HepG2 (cell line): ENCODE data around the gene AKR1A1. TPM values are rescaled to one million over a fixed set of nuclear protein-coding genes. Genes with fewer than 3 reads are reported as not detected.

Experiments used
- CHD4 ChIP-seq: fragments of 200-600 bp; sonication (generic); IDR thresholded peaks from 2 replicates; pipeline ENCODE4 v1.7.0; 2017; ENCODE audit warnings: mild to moderate bottlenecking, low read length, borderline replicate concordance
- ESRRA ChIP-seq: sonication (generic); formaldehyde crosslinking; IDR thresholded peaks from 2 replicates; pipeline ENCODE4 v1.5.1; 2020; ENCODE audit warnings: mild to moderate bottlenecking, low read depth, missing genetic modification reagents
- FOXA3 ChIP-seq: IDR thresholded peaks from 2 replicates; pipeline ENCODE4 v1.6.1; 2016; ENCODE audit warnings: missing genetic modification reagents, missing compliant biosample characterization
- KMT2A ChIP-seq: sonication (generic); formaldehyde crosslinking; IDR thresholded peaks from 2 replicates; pipeline ENCODE4 v1.4.0; 2020; ENCODE audit warnings: missing genetic modification reagents
- NRL ChIP-seq: sonication (generic); formaldehyde crosslinking; IDR thresholded peaks from 2 replicates; pipeline ENCODE4 v1.5.0; 2020; ENCODE audit warnings: missing genetic modification reagents, mild to moderate bottlenecking, moderate library complexity, borderline replicate concordance
- RAD21 ChIP-seq: fragments of 450-650 bp; formaldehyde crosslinking; IDR thresholded peaks from 2 replicates; pipeline ENCODE4 v1.5.0; 2020; ENCODE audit warnings: mild to moderate bottlenecking
- SAFB2 ChIP-seq: sonication (generic); formaldehyde crosslinking; IDR thresholded peaks from 2 replicates; pipeline ENCODE4 v1.5.1; 2020; ENCODE audit warnings: missing genetic modification reagents, low read depth, mild to moderate bottlenecking, borderline replicate concordance
- SALL1 ChIP-seq: sonication (generic); formaldehyde crosslinking; IDR thresholded peaks from 2 replicates; pipeline ENCODE4 v1.8.0; 2022; ENCODE audit warnings: mild to moderate bottlenecking, missing genetic modification reagents
- SRSF1 ChIP-seq: fragments of 200-400 bp; formaldehyde crosslinking; optimal IDR thresholded peaks from 2 replicates; pipeline ENCODE3; 2017; ENCODE audit warnings: mild to moderate bottlenecking, low read depth, low read length, moderate library complexity
- TOPORS ChIP-seq: sonication (generic); formaldehyde crosslinking; IDR thresholded peaks from 2 replicates; pipeline ENCODE4 v1.8.0; 2023; ENCODE audit warnings: mild to moderate bottlenecking, missing genetic modification reagents
- ZFP1 ChIP-seq: IDR thresholded peaks from 2 replicates; pipeline ENCODE4 v1.6.1; 2016
- ZKSCAN1 ChIP-seq: fragments of 150-350 bp; IDR thresholded peaks from 2 replicates; pipeline ENCODE4 v1.6.1; 2014; ENCODE audit warnings: low read length
- ZNF558 ChIP-seq: sonication (generic); formaldehyde crosslinking; IDR thresholded peaks from 2 replicates; pipeline ENCODE4 v1.9.0; 2022; ENCODE audit warnings: mild to moderate bottlenecking, missing genetic modification reagents, borderline replicate concordance
- polyA plus RNA-seq, 8 experiments: library from polyadenylated mRNA; depleted of rRNA in 3 of 8; stranded (reverse) in 7 of 8; unstranded in 1 of 8; fragments of >200 nt; fragmentation: Illumina TruSeq in 4 of 8; extraction: Trizol in 4 of 8; gene quantifications; 2 replicates each; pipeline versions ENCODE4 v1.2.1 to v1.2.3, GENCODE V29; 2011 to 2016; ENCODE audit warnings: low read depth in 4 of 8, missing spikeins in 1 of 8, mixed read lengths in 1 of 8; ENCODE audit not compliant: insufficient read depth in 1 of 8
- total RNA-seq, 5 experiments: library from RNA; depleted of rRNA; stranded (reverse); fragments of >200 nt; fragmentation: Illumina TruSeq; extraction: Trizol; gene quantifications; 2 replicates each; pipeline ENCODE4 v1.2.3, GENCODE V29; 2016; ENCODE audit warnings: low read depth in 1 of 5
- TF ChIP-seq, protein P1 (sequence below): sonication (generic); formaldehyde crosslinking; IDR thresholded peaks from 2 replicates; pipeline ENCODE4 v1.9.0; 2021; ENCODE audit warnings: missing genetic modification reagents, mild to moderate bottlenecking, borderline replicate concordance
- TF ChIP-seq, protein P2 (sequence below): sonication (generic); formaldehyde crosslinking; IDR thresholded peaks from one replicate; pipeline ENCODE4 v1.5.1; 2020; ENCODE audit warnings: mild to moderate bottlenecking, missing genetic modification reagents; ENCODE audit errors: not compliant biosample characterization
- TF ChIP-seq, protein P3 (sequence below): sonication (generic); formaldehyde crosslinking; conservative IDR thresholded peaks from 2 replicates; pipeline ENCODE4 v1.4.0; 2020; ENCODE audit warnings: missing genetic modification reagents
- TF ChIP-seq, protein P4 (sequence below): IDR thresholded peaks from 2 replicates; pipeline ENCODE4 v1.6.1; 2016; ENCODE audit warnings: missing biosample characterization, missing genetic modification reagents, low read depth

The AKR1A1 gene
- total and polyA plus RNA-seq, 2 of the 13 experiments (the other 11 are each of a cell fraction or from before 2014, with no cell fraction given): 181 to 217 TPM

DNA sequence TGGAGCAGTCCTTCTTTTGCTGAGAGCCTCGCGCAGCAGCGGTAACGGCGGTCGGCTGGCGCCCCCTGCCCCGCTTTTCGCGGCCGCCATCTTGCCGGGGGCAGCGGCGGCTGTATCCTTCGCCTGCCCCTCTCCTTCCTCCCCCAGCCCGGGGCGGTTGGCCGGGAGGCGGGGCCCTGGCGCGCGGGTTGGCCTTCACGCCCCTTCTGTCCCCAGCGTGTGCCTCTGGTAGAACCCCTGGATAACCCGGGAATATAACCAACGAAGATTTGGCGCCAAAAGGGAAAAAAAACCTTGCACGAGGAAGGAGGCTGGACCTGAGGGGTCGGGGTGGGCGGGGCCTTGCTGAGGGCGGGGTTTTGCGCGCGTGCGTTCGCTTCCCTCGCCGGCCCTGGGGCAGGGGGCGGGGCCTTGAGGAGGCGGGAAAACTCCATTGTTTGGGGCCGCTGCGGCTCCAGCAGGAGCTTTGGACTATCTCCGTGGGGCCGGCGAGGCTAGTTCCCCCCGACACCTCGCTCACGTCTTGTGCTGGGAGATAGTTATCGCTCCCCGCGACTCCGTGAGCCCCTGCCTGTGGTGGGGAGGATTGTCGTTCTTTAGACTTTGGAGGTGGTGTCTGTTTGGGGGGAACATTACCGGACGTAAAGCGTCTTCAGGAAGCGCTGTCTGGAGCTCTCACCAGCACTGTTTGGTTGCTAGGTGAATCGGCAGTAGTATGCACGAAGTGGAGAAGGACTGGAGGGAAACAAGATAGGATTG is 33.9 kb downstream of the AKR1A1 start (continued):
- TF ChIP-seq, protein P1, sequence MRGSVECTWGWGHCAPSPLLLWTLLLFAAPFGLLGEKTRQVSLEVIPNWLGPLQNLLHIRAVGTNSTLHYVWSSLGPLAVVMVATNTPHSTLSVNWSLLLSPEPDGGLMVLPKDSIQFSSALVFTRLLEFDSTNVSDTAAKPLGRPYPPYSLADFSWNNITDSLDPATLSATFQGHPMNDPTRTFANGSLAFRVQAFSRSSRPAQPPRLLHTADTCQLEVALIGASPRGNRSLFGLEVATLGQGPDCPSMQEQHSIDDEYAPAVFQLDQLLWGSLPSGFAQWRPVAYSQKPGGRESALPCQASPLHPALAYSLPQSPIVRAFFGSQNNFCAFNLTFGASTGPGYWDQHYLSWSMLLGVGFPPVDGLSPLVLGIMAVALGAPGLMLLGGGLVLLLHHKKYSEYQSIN: no peak
- TF ChIP-seq RAD21 (CRISPR knock-in tag) (no peak), SALL1 (CRISPR knock-in tag) (no peak; the same call in 1 of the 2 replicates), SAFB2 (CRISPR knock-in tag) (no peak; the same call in 1 of the 2 replicates), SRSF1 (no peak), CHD4 (no peak), ESRRA (CRISPR knock-in tag) (no peak), ZKSCAN1 (no peak), ZFP1 (CRISPR knock-in tag) (no peak), TOPORS (CRISPR knock-in tag) (0 out of 2 replicates have a peak, but pooled peaks have one; percentile 68), NRL (CRISPR knock-in tag) (no peak), FOXA3 (CRISPR knock-in tag) (no peak), ZNF558 (CRISPR knock-in tag) (no peak), KMT2A (CRISPR knock-in tag) (no peak)
- TF ChIP-seq, protein P2, sequence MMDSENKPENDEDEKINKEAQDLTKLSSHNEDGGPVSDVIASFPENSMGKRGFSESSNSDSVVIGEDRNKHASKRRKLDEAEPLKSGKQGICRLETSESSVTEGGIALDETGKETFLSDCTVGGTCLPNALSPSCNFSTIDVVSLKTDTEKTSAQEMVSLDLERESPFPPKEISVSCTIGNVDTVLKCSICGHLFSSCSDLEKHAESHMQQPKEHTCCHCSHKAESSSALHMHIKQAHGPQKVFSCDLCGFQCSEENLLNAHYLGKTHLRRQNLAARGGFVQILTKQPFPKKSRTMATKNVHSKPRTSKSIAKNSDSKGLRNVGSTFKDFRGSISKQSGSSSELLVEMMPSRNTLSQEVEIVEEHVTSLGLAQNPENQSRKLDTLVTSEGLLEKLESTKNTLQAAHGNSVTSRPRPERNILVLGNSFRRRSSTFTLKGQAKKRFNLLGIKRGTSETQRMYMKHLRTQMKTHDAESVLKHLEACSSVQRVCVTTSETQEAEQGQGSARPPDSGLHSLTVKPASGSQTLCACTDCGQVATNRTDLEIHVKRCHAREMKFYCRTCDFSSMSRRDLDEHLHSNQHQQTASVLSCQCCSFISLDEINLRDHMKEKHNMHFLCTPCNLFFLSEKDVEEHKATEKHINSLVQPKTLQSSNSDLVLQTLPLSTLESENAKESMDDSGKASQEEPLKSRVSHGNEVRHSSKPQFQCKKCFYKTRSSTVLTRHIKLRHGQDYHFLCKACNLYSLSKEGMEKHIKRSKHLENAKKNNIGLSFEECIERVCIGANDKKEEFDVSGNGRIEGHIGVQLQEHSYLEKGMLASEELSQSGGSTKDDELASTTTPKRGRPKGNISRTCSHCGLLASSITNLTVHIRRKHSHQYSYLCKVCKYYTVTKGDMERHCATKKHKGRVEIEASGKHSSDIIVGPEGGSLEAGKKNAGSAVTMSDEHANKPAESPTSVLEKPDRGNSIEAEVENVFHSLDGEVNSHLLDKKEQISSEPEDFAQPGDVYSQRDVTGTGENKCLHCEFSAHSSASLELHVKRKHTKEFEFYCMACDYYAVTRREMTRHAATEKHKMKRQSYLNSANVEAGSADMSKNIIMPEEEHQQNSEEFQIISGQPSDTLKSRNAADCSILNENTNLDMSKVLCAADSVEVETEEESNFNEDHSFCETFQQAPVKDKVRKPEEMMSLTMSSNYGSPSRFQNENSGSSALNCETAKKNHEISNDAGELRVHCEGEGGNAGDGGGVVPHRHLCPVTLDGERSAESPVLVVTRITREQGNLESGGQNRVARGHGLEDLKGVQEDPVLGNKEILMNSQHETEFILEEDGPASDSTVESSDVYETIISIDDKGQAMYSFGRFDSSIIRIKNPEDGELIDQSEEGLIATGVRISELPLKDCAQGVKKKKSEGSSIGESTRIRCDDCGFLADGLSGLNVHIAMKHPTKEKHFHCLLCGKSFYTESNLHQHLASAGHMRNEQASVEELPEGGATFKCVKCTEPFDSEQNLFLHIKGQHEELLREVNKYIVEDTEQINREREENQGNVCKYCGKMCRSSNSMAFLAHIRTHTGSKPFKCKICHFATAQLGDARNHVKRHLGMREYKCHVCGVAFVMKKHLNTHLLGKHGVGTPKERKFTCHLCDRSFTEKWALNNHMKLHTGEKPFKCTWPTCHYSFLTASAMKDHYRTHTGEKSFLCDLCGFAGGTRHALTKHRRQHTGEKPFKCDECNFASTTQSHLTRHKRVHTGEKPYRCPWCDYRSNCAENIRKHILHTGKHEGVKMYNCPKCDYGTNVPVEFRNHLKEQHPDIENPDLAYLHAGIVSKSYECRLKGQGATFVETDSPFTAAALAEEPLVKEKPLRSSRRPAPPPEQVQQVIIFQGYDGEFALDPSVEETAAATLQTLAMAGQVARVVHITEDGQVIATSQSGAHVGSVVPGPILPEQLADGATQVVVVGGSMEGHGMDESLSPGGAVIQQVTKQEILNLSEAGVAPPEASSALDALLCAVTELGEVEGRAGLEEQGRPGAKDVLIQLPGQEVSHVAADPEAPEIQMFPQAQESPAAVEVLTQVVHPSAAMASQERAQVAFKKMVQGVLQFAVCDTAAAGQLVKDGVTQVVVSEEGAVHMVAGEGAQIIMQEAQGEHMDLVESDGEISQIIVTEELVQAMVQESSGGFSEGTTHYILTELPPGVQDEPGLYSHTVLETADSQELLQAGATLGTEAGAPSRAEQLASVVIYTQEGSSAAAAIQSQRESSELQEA (CRISPR knock-in tag): no peak
- TF ChIP-seq, protein P3, sequence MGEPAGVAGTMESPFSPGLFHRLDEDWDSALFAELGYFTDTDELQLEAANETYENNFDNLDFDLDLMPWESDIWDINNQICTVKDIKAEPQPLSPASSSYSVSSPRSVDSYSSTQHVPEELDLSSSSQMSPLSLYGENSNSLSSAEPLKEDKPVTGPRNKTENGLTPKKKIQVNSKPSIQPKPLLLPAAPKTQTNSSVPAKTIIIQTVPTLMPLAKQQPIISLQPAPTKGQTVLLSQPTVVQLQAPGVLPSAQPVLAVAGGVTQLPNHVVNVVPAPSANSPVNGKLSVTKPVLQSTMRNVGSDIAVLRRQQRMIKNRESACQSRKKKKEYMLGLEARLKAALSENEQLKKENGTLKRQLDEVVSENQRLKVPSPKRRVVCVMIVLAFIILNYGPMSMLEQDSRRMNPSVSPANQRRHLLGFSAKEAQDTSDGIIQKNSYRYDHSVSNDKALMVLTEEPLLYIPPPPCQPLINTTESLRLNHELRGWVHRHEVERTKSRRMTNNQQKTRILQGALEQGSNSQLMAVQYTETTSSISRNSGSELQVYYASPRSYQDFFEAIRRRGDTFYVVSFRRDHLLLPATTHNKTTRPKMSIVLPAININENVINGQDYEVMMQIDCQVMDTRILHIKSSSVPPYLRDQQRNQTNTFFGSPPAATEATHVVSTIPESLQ (CRISPR knock-in tag): no peak
- TF ChIP-seq, protein P4, sequence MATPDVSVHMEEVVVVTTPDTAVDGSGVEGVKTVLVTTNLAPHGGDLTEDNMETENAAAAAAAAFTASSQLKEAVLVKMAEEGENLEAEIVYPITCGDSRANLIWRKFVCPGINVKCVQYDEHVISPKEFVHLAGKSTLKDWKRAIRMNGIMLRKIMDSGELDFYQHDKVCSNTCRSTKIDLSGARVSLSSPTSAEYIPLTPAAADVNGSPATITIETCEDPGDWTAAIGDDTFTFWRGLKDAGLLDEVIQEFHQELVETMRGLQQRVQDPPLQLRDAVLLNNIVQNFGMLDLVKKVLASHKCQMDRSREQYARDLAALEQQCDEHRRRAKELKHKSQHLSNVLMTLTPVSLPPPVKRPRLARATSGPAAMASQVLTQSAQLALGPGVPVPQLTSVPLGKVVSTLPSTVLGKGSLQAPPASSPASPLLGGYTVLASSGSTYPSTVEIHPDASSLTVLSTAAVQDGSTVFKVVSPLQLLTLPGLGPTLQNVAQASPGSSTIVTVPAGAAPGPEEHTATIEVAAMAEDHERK (CRISPR knock-in tag): no peak; the same call in 1 of the 2 replicates
